ENCODE results near the gene TPSG1.
"Not testable (repeated sequence)": the region's sequence is repeated elsewhere in the genome, so short reads cannot be mapped to it uniquely, and the experiment has no call there.

The TPSG1 gene

GRCh38 chr16:1260101-1260680 is 35.1 kb upstream of the TPSG1 start:
- TF ChIP-seq, protein P1, sequence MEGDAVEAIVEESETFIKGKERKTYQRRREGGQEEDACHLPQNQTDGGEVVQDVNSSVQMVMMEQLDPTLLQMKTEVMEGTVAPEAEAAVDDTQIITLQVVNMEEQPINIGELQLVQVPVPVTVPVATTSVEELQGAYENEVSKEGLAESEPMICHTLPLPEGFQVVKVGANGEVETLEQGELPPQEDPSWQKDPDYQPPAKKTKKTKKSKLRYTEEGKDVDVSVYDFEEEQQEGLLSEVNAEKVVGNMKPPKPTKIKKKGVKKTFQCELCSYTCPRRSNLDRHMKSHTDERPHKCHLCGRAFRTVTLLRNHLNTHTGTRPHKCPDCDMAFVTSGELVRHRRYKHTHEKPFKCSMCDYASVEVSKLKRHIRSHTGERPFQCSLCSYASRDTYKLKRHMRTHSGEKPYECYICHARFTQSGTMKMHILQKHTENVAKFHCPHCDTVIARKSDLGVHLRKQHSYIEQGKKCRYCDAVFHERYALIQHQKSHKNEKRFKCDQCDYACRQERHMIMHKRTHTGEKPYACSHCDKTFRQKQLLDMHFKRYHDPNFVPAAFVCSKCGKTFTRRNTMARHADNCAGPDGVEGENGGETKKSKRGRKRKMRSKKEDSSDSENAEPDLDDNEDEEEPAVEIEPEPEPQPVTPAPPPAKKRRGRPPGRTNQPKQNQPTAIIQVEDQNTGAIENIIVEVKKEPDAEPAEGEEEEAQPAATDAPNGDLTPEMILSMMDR (conservative IDR thresholded peaks at IDR 0.05) = no peak
- no peak overlapping the region for H3K27ac ChIP-seq

DNA sequence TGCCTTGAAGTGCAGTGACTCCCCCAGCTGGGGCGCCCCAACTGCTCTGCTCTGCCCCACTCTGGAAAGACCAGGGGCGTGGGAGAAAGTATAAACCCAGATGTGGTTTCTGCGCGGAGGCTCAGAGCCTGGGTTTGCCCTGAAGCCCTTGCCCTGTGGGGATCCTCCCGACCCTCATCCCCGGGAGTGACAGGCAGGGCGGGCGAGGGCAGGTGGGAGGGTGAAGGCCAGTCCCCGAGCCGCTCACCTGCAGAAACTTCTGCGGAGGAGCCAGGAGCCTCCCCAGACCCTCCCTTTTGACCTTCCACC is 34.6 kb upstream of the TPSG1 start:
- no peak overlapping the region for H3K27ac ChIP-seq
- TF ChIP-seq, protein P1 (conservative IDR thresholded peaks at IDR 0.05) = no peak

- no peak overlapping the region; the same call in 1 of the 2 replicates for H3K27ac ChIP-seq
- TF ChIP-seq, protein P1 (conservative IDR thresholded peaks at IDR 0.05) = no peak
Observed at GRCh38 chr16:1258906-1259759, 34.1 kb upstream of the TPSG1 start.

- TF ChIP-seq, protein P1 (conservative IDR thresholded peaks at IDR 0.05) = no peak
- no peak overlapping the region for H3K27ac ChIP-seq
Observed at GRCh38 chr16:1258225-1258600, 33.1 kb upstream of the TPSG1 start.

GRCh38 chr16:1257561-1258224 is 32.6 kb upstream of the TPSG1 start:
- TF ChIP-seq, protein P1 (conservative IDR thresholded peaks at IDR 0.05) = no peak
- H3K27ac ChIP-seq = no peak overlapping the region

GRCh38 chr16:1256874-1257322 is 31.8 kb upstream of the TPSG1 start:
- TF ChIP-seq, protein P1 (conservative IDR thresholded peaks at IDR 0.05) = no peak
- no peak overlapping the region for H3K27ac ChIP-seq

GRCh38 chr16:1256296-1256873 is 31.3 kb upstream of the TPSG1 start:
- H3K27ac ChIP-seq = not testable (repeated sequence)

DNA sequence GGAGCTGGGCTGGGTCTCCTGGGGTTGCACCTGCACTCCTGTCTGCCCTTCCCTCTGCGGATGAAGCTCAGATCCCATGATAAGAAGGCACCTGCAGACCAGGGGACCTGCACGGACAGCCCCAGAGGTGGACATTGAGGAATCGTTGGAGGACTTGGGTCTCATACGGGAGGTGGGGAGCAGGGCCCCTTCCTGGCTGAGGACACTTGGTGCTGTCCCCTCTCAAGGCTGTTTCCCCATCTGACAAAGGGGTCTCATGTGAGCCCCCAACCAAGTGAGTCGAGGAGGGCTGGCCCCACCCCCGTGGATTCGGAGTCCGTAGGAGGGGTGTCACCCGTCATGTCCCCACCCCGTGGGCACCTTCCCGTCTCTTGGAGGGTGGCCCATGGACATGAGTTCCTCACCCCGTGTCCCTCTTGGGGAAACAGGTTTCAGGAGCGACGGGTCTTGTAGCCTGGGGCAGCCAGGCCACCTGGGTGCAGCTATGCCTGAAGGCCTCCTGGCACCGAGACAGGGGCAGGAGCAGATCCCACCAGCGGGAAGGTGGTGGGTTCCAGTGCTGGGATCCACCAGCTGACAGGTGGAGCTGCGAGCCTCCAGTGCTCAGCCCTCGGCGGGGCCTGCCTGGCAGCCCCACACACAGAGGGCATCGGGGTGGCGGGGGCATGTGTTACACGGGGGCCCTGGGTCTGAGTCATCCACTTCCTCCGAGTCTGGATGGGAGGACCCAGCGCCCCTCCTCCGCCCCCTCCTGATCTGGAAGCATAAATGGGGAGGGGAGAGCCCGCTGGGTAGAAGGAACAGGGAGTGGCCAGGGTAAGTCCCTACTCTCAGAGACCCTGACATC is 30.4 kb upstream of the TPSG1 start, which contains the start of gene TPSD1:
TSS of gene TPSD1 (plus strand) at position 794 of the 847 bp plus-strand sequence. CDS start 212 bp downstream, outside the sequence.
- H3K27ac ChIP-seq = not testable (repeated sequence)

GRCh38 chr16:1254821-1255220 is 29.8 kb upstream of the TPSG1 start:
- H3K27ac ChIP-seq = not testable (repeated sequence)

DNA sequence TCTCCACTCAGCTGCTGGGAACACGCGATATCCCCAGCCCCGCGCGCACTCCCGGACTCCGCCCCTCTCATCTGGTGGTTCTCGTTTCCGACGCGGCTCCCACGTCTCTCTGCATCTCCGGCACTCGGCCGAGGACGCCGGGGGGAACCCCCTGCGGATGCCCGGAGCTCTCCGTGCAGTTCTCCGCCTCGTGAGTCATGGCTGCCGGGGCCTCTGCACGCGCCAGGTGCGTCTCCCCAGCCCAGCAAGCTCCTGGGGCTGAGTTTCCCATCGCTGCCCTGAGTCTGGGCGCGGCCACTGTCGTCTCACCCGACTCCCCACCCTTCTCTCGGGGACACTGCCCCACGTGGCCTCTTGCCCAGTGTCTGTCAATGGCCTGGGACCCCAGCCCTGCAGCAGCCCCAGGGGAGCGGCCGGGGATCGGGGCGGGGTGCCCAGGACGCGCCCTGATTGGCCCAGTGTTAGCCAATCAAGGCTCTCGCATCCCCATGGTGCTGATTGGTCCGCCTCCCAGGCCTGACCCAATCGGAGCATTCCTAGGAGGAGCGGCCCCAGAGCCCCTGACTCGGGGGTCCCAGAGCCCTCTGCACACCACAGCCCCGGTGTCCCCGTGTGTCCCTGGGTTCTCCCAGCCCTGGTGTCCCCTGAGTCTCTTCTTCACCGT is 28.8 kb upstream of the TPSG1 start:
- H3K27ac ChIP-seq = not testable (repeated sequence)
